Colonic mucosa (tissue), 4 donors: ENCODE results near the gene TRMT2B. TPM values are rescaled to one million over a fixed set of nuclear protein-coding genes. Genes with fewer than 3 reads are reported as not detected.

Source experiments
- DNase-seq: peaks from one replicate; pipeline ENCODE4 v3.0.0-alpha.2; 2020
- H3K27ac ChIP-seq: fragments of 200-600 bp; one replicate; pipeline ENCODE4 v1.8.0; 2021
- H3K27me3 ChIP-seq: fragments of 200-600 bp; one replicate; pipeline ENCODE4 v1.8.0; 2021
- H3K36me3 ChIP-seq: fragments of 200-600 bp; one replicate; pipeline ENCODE4 v1.8.0; 2021
- H3K4me1 ChIP-seq: fragments of 200-600 bp; one replicate; pipeline ENCODE4 v1.8.0; 2021; ENCODE audit warnings: mild to moderate bottlenecking
- H3K4me3 ChIP-seq: fragments of 200-600 bp; one replicate; pipeline ENCODE4 v1.8.0; 2021
- H3K9ac ChIP-seq, 2 donors: one replicate each; pipeline ENCODE4 v1.7.0; 2013; ENCODE audit warnings: control low read depth in 2 of 2, low read depth in 2 of 2, low read length in 2 of 2
- H3K9me3 ChIP-seq: fragments of 200-600 bp; one replicate; pipeline ENCODE4 v1.8.0; 2021
- CTCF ChIP-seq: fragments of 200-600 bp; IDR thresholded peaks from one replicate; pipeline ENCODE4 v1.8.0; 2022; ENCODE audit warnings: antibody characterized with exemption, mild to moderate bottlenecking
- intact Hi-C: fragments of 100-400 bp; cut with DNase I; formaldehyde crosslinking; loops from one replicate; pipeline ENCODE4 v1.14.1; 2022
- total RNA-seq, 2 donors: library from RNA; stranded (reverse); fragmentation: NEBNext Ultra II Directional in 1 of 2; extraction: Animal tissue kit (Norgen Biotek cat#: 25700) in 1 of 2; gene quantifications; one replicate each; pipeline ENCODE4 v1.2.1, GENCODE V29; 2021
- donor health status: healthy.
- donor health status: DM: no; HTN: no; CAD: no.
- donor health status: DM: no; HTN: no; CAD: no.

TRMT2B gene
- total RNA-seq, 2 donors from 2014 or later, result 19.0 to 24.8 TPM

- H3K4me1 ChIP-seq, result no peaks in the 10 kb centered on the region
- H3K27ac ChIP-seq, result no peak within 1 kb of the TSS
- DNase-seq, result no peak
- TF ChIP-seq CTCF, result no peak
- intact Hi-C loops, result no loop called here
- no peaks in the 10 kb centered on the region for H3K36me3 ChIP-seq
- no peak within 1 kb of the TSS for H3K9ac ChIP-seq
- no peaks in the 10 kb centered on the region for H3K27me3 ChIP-seq
- no peak within 1 kb of the TSS for H3K4me3 ChIP-seq
- H3K9me3 ChIP-seq, result no peaks in the 10 kb centered on the region
Observed at GRCh38 chrX:100969408-100969807, 82.5 kb downstream of the TRMT2B start, which contains the start of gene ARL13A. TSS of gene ARL13A (plus strand) at chrX:100969708. CDS start at chrX:100973690, 3,982 bp downstream.

- no peaks in the 10 kb centered on the region for H3K9me3 ChIP-seq
- TF ChIP-seq CTCF, result no peak
- H3K9ac ChIP-seq, result no peak overlapping the region
- no peaks in the 10 kb centered on the region for H3K27me3 ChIP-seq
- no peak overlapping the region for H3K4me3 ChIP-seq
- intact Hi-C loops, result no loop called here
- DNase-seq, result no peak
- no peaks in the 10 kb centered on the region for H3K4me1 ChIP-seq
- no peak overlapping the region for H3K27ac ChIP-seq
- no peaks in the 10 kb centered on the region for H3K36me3 ChIP-seq
Observed at GRCh38 chrX:100964362-100964761, 87.5 kb downstream of the TRMT2B start.

GRCh38 chrX:100962811-100963210, 89.1 kb downstream of the TRMT2B start:
- no peak overlapping the region for H3K9ac ChIP-seq
- intact Hi-C loops, result no loop called here
- H3K9me3 ChIP-seq, result no peaks in the 10 kb centered on the region
- H3K36me3 ChIP-seq, result no peaks in the 10 kb centered on the region
- no peak for DNase-seq
- H3K4me1 ChIP-seq, result no peaks in the 10 kb centered on the region
- TF ChIP-seq CTCF, result no peak
- no peaks in the 10 kb centered on the region for H3K27me3 ChIP-seq
- no peak overlapping the region for H3K27ac ChIP-seq
- H3K4me3 ChIP-seq, result no peak overlapping the region

Other genes with a start within 250 kb of the TRMT2B start
- gene CSTF2, start 231.7 kb downstream of the TRMT2B start, total RNA-seq, result 10 to 100 TPM; 21.8 to 32.2 TPM
- 100 to 1,000 TPM in 1 of 2 donors, 10 to 100 TPM in 1; 84.6 to 128 TPM for gene NOX1, start 177.8 kb downstream of the TRMT2B start, total RNA-seq
- 1 to 10 TPM; 1.0 to 2.7 TPM for gene XKRX, start 123.2 kb downstream of the TRMT2B start, total RNA-seq
- not detected for gene ARL13A, start 82.4 kb downstream of the TRMT2B start, total RNA-seq
- 1 to 10 TPM in 1 of 2 donors, under 1 TPM in 1; 0.96 to 3.9 TPM for gene TMEM35A, start 26.8 kb upstream of the TRMT2B start, total RNA-seq
- gene CENPI, start 46.1 kb upstream of the TRMT2B start, total RNA-seq, result 10 to 100 TPM in 1 of 2 donors, 1 to 10 TPM in 1; 5.3 to 16.1 TPM
- gene DRP2, start 167.7 kb upstream of the TRMT2B start, total RNA-seq, result 1 to 10 TPM in 1 of 2 donors, under 1 TPM in 1; 0.37 to 1.1 TPM
- gene TAF7L, start 239.2 kb upstream of the TRMT2B start, total RNA-seq, result not detected